Omental fat pad (tissue), 4 donors: Measurements from ENCODE around the gene NAP1L5. TPM values are rescaled to one million over a fixed set of nuclear protein-coding genes. Genes with fewer than 3 reads are reported as not detected.

Experiments
- ATAC-seq: fragments of 150-250 bp; one replicate; pipeline ENCODE4 v1.9.1; 2016; ENCODE audit warnings: mild to moderate bottlenecking, moderate library complexity; ENCODE audit not compliant: low FRiP score
- DNase-seq: peaks from one replicate; pipeline ENCODE4 v3.0.0-alpha.2; 2019; ENCODE audit warnings: low spot score
- CTCF ChIP-seq, 3 donors: fragments of 450-650 bp; IDR thresholded peaks; one replicate each; pipeline ENCODE4 v1.5.1; 2016 to 2017; ENCODE audit warnings: antibody characterized with exemption in 3 of 3, mild to moderate bottlenecking in 3 of 3, moderate library complexity in 2 of 3
- total RNA-seq, 4 donors: library from RNA; depleted of rRNA; stranded (reverse); fragments of >200 nt; gene quantifications; one replicate each; pipeline ENCODE4 v1.1.0, GENCODE V29; 2016

NAP1L5 gene
- total RNA-seq, 4 donors from 2014 or later, result 6.8 to 13.7 (median 8.3) TPM

- no peak for ATAC-seq
- no peak for TF ChIP-seq CTCF (IDR thresholded peaks at IDR 0.05)
- no peak for DNase-seq
Observed at GRCh38 chr4:88693792-88694191, 3.8 kb downstream of the NAP1L5 start.

- TF ChIP-seq CTCF (IDR thresholded peaks at IDR 0.05), result no peak
- no peak for ATAC-seq
- no peak for DNase-seq
Observed at GRCh38 chr4:88690355-88690754, 7.3 kb downstream of the NAP1L5 start.

- ATAC-seq (no peak), DNase-seq (no peak)
- no peak for TF ChIP-seq CTCF (IDR thresholded peaks at IDR 0.05)
Observed at GRCh38 chr4:88681209-88681608, 16.4 kb downstream of the NAP1L5 start.

GRCh38 chr4:88675543-88675942, 22.1 kb downstream of the NAP1L5 start:
- ATAC-seq (peak; percentile 50), DNase-seq (no peak)
- TF ChIP-seq CTCF (IDR thresholded peaks at IDR 0.05), result no peak

- no peak for TF ChIP-seq CTCF (IDR thresholded peaks at IDR 0.05)
- ATAC-seq (no peak), DNase-seq (no peak)
Observed at GRCh38 chr4:88674979-88675378, 22.6 kb downstream of the NAP1L5 start.

- DNase-seq, result no peak
- TF ChIP-seq CTCF (IDR thresholded peaks at IDR 0.05), result no peak
Observed at GRCh38 chr4:88674565-88674964, 23.1 kb downstream of the NAP1L5 start.

GRCh38 chr4:88673886-88674285, 23.7 kb downstream of the NAP1L5 start:
- DNase-seq, result no peak
- no peak for TF ChIP-seq CTCF (IDR thresholded peaks at IDR 0.05)
- no peak for ATAC-seq

More at GRCh38 chr4:88674565-88674964, 23.1 kb downstream of the NAP1L5 start:
- no peak for ATAC-seq
